COLO668 (cell line): Measurements from ENCODE around the gene MAP2.

ENCODE experiments used
- DNase-seq: peaks from one replicate; lab custom pipeline; 2025; ENCODE audit not compliant: unreplicated experiment; lab: John Stamatoyannopoulos, UW

MAP2 gene

GRCh38 chr2:209640358-209640757, 216.5 kb downstream of the MAP2 start:
- no peak for DNase-seq

- DNase-seq: no peak
These were observed 218.4 kb downstream of the MAP2 start for GRCh38 chr2:209642146-209642820.

- no peak for DNase-seq
These were observed 221.0 kb downstream of the MAP2 start for GRCh38 chr2:209644842-209645241.

GRCh38 chr2:209648714-209649113, 224.9 kb downstream of the MAP2 start:
- no peak for DNase-seq

- no peak for DNase-seq
These were observed 229.3 kb downstream of the MAP2 start for GRCh38 chr2:209653134-209653533.

- DNase-seq: no peak
These were observed 237.5 kb downstream of the MAP2 start for GRCh38 chr2:209661286-209661894.

- DNase-seq: no peak
These were observed 238.2 kb downstream of the MAP2 start for GRCh38 chr2:209662021-209662420.

- no peak for DNase-seq
These were observed 239.3 kb downstream of the MAP2 start for GRCh38 chr2:209663139-209663538.

GRCh38 chr2:209663656-209664055, 239.8 kb downstream of the MAP2 start:
- no peak for DNase-seq

GRCh38 chr2:209666296-209666695, 242.4 kb downstream of the MAP2 start:
- no peak for DNase-seq

GRCh38 chr2:209671020-209671680, 247.3 kb downstream of the MAP2 start:
- DNase-seq: no peak

- no peak for DNase-seq
These were observed 250.0 kb downstream of the MAP2 start for GRCh38 chr2:209673811-209674210.

- DNase-seq: no peak
These were observed 256.7 kb downstream of the MAP2 start for GRCh38 chr2:209680596-209680995.

GRCh38 chr2:209681201-209681735, 257.4 kb downstream of the MAP2 start:
- no peak for DNase-seq

- no peak for DNase-seq
These were observed 258.8 kb downstream of the MAP2 start for GRCh38 chr2:209682646-209683045.

- no peak for DNase-seq
These were observed 261.5 kb downstream of the MAP2 start for GRCh38 chr2:209685340-209685739.

- no peak for DNase-seq
These were observed 262.1 kb downstream of the MAP2 start for GRCh38 chr2:209685963-209686362.

- DNase-seq: no peak
These were observed 262.6 kb downstream of the MAP2 start for GRCh38 chr2:209686448-209686847.

- no peak for DNase-seq
These were observed 263.6 kb downstream of the MAP2 start for GRCh38 chr2:209687323-209687969.

- DNase-seq: no peak
These were observed 264.5 kb downstream of the MAP2 start for GRCh38 chr2:209688385-209688784.

GRCh38 chr2:209690029-209690754, 266.3 kb downstream of the MAP2 start:
- no peak for DNase-seq
